Medulla oblongata (tissue), 1 donor: ENCODE data around the gene BCKDHA.

Source experiments
- DNase-seq: peaks from one replicate; pipeline ENCODE4 v3.0.0-alpha.2; 2015; ENCODE audit errors: extremely low spot score

BCKDHA gene

GRCh38 chr19:41397086-41398049 is at the start of gene BCKDHA, which contains the start of gene EXOSC5:
Gene BCKDHA (plus strand): TSS chr19:41397818. CDS start chr19:41397828, 10 bp downstream.
Gene EXOSC5 (minus strand): TSS chr19:41397359. CDS start chr19:41397328, 31 bp downstream.
- DNase-seq: peak; percentile 100

GRCh38 chr19:41350735-41351338 is 46.8 kb upstream of the BCKDHA start:
- DNase-seq: no peak

- peak; percentile 76 for DNase-seq
Observed at GRCh38 chr19:41351339-41352245, 46.0 kb upstream of the BCKDHA start.

GRCh38 chr19:41352279-41352608 is 45.4 kb upstream of the BCKDHA start:
- DNase-seq: no peak

GRCh38 chr19:41352609-41353465 is 44.8 kb upstream of the BCKDHA start:
- DNase-seq: peak; percentile 53

- DNase-seq: peak; percentile 83
Observed at GRCh38 chr19:41353466-41354342, 43.9 kb upstream of the BCKDHA start, which contains the start of gene TGFB1. Gene TGFB1 (minus strand): TSS chr19:41353922. CDS start chr19:41353044, 878 bp downstream.

GRCh38 chr19:41354343-41354953 is 43.2 kb upstream of the BCKDHA start:
- no peak for DNase-seq

GRCh38 chr19:41355035-41355434 is 42.6 kb upstream of the BCKDHA start:
- DNase-seq: no peak

- DNase-seq: no peak
Observed at GRCh38 chr19:41355802-41356201, 41.8 kb upstream of the BCKDHA start.

GRCh38 chr19:41356984-41357739 is 40.5 kb upstream of the BCKDHA start:
- peak; percentile 38 for DNase-seq

GRCh38 chr19:41357746-41358145 is 39.9 kb upstream of the BCKDHA start:
- no peak for DNase-seq

GRCh38 chr19:41359741-41360140 is 37.9 kb upstream of the BCKDHA start:
- no peak for DNase-seq

GRCh38 chr19:41362143-41362847 is 35.3 kb upstream of the BCKDHA start:
- no peak for DNase-seq

- DNase-seq: no peak
Observed at GRCh38 chr19:41363371-41363752, 34.3 kb upstream of the BCKDHA start.

GRCh38 chr19:41363753-41364523 is 33.7 kb upstream of the BCKDHA start, which contains the start of gene B9D2:
Gene B9D2 (minus strand): TSS chr19:41364149. CDS start chr19:41363519, 630 bp downstream.
- peak; percentile 99 for DNase-seq

GRCh38 chr19:41364524-41365391 is 32.9 kb upstream of the BCKDHA start:
- peak; percentile 60 for DNase-seq
